HEK293T (cell line): ENCODE results near the gene CAPN15.

Source experiments
- ARNT ChIP-seq: fragments of 450-650 bp; IDR thresholded peaks from 2 replicates; pipeline ENCODE4 v1.6.1; 2017; ENCODE audit warnings: mild to moderate bottlenecking
- BHLHE40 ChIP-seq: fragments of 450-650 bp; IDR thresholded peaks from 2 replicates; pipeline ENCODE4 v1.6.1; 2016; ENCODE audit warnings: mild to moderate bottlenecking, moderate library complexity, borderline replicate concordance
- CTBP1 ChIP-seq: fragments of 450-650 bp; IDR thresholded peaks from 2 replicates; pipeline ENCODE4 v1.6.1; 2016; ENCODE audit warnings: borderline replicate concordance
- ELF4 ChIP-seq: fragments of 450-650 bp; IDR thresholded peaks from 2 replicates; pipeline ENCODE4 v1.6.1; 2017; ENCODE audit warnings: antibody characterized with exemption
- FOXA1 ChIP-seq: fragments of 450-650 bp; IDR thresholded peaks from 2 replicates; pipeline ENCODE4 v1.6.1; 2016; ENCODE audit warnings: mild to moderate bottlenecking
- FOXK2 ChIP-seq: fragments of 450-650 bp; IDR thresholded peaks from 2 replicates; pipeline ENCODE4 v1.6.1; 2016; ENCODE audit warnings: mild to moderate bottlenecking
- FOXM1 ChIP-seq: fragments of 450-650 bp; IDR thresholded peaks from 2 replicates; pipeline ENCODE4 v1.6.1; 2017; ENCODE audit warnings: mild to moderate bottlenecking, borderline replicate concordance
- LEF1 ChIP-seq: fragments of 450-650 bp; IDR thresholded peaks from 2 replicates; pipeline ENCODE4 v1.6.1; 2017; ENCODE audit warnings: mild to moderate bottlenecking, borderline replicate concordance
- NFRKB ChIP-seq: fragments of 450-650 bp; IDR thresholded peaks from 2 replicates; pipeline ENCODE4 v1.6.1; 2016; ENCODE audit warnings: mild to moderate bottlenecking, moderate library complexity
- SP1 ChIP-seq: fragments of 450-650 bp; IDR thresholded peaks from 2 replicates; pipeline ENCODE4 v1.6.1; 2017
- SUZ12 ChIP-seq: fragments of 450-650 bp; IDR thresholded peaks from 2 replicates; pipeline ENCODE4 v1.6.1; 2016; ENCODE audit warnings: mild to moderate bottlenecking
- TARDBP ChIP-seq: fragments of 450-650 bp; IDR thresholded peaks from 2 replicates; pipeline ENCODE4 v1.6.1; 2016
- TF ChIP-seq, protein P1 (sequence below): fragments of 450-650 bp; IDR thresholded peaks from 2 replicates; pipeline ENCODE4 v1.6.1; 2016

DNA sequence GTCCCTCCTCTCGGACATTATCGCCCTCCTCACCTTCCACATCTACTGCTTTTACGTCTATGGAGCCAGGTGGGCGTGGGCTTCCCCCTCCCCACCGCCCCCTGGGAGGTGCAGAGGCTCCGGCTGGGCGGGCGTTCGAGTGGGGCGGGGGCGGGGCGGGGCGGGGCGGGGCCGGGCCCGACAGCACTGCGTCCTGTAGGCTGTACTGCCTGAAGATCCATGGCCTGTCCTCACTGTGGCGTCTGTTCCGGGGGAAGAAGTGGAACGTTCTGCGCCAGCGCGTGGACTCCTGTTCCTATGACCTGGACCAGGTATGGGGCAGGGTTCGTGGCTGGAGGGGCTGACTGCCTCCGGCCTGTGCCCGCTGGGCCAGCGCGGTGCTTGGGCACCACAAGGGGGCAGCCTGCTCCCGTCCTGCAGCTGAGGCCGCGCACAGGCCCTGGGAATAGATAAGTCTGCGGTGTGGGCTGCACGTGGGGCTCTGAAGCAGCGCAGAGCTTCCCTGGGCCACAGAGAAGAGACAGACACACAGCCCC lies 51.4 kb downstream of the CAPN15 start:
- no peak for TF ChIP-seq FOXM1
- TF ChIP-seq NFRKB, result no peak
- TF ChIP-seq ELF4, result no peak
- TF ChIP-seq BHLHE40, result no peak
- no peak for TF ChIP-seq FOXA1
- TF ChIP-seq SP1, result no peak
- no peak for TF ChIP-seq ARNT
- TF ChIP-seq FOXK2, result no peak
- TF ChIP-seq SUZ12, result no peak
- TF ChIP-seq LEF1, result no peak
- TF ChIP-seq TARDBP, result no peak
- TF ChIP-seq, protein P1, sequence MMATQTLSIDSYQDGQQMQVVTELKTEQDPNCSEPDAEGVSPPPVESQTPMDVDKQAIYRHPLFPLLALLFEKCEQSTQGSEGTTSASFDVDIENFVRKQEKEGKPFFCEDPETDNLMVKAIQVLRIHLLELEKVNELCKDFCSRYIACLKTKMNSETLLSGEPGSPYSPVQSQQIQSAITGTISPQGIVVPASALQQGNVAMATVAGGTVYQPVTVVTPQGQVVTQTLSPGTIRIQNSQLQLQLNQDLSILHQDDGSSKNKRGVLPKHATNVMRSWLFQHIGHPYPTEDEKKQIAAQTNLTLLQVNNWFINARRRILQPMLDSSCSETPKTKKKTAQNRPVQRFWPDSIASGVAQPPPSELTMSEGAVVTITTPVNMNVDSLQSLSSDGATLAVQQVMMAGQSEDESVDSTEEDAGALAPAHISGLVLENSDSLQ, result no peak
- TF ChIP-seq CTBP1, result no peak
